Suprapubic skin (tissue), 4 donors: ENCODE data around the gene SERBP1. TPM values are rescaled to one million over a fixed set of nuclear protein-coding genes. Genes with fewer than 3 reads are reported as not detected.

Experiments used
- DNase-seq, 2 donors: peaks; one replicate each; pipeline ENCODE4 v3.0.0-alpha.2; 2019; ENCODE audit warnings: low spot score in 2 of 2
- H3K27ac ChIP-seq: fragments of 200-600 bp; sonication (generic); one replicate; pipeline ENCODE4 v1.5.1; 2019
- H3K27me3 ChIP-seq: fragments of 200-600 bp; sonication (generic); one replicate; pipeline ENCODE4 v1.5.1; 2019
- H3K36me3 ChIP-seq: fragments of 200-600 bp; sonication (generic); one replicate; pipeline ENCODE4 v1.5.1; 2019
- H3K4me1 ChIP-seq: fragments of 200-600 bp; sonication (generic); one replicate; pipeline ENCODE4 v1.5.1; 2019
- H3K4me3 ChIP-seq: fragments of 200-600 bp; sonication (generic); one replicate; pipeline ENCODE4 v1.5.1; 2019; ENCODE audit warnings: mild to moderate bottlenecking
- H3K9me3 ChIP-seq: fragments of 200-600 bp; sonication (generic); one replicate; pipeline ENCODE4 v1.5.1; 2019
- CTCF ChIP-seq, 2 donors: fragments of 200-600 bp in 1 of 2; fragments of 450-650 bp in 1 of 2; sonication (generic) in 1 of 2; IDR thresholded peaks; one replicate each; pipeline ENCODE4 v1.5.1; 2016 to 2019; ENCODE audit warnings: antibody characterized with exemption in 2 of 2, mild to moderate bottlenecking in 1 of 2, moderate library complexity in 1 of 2
- EP300 ChIP-seq: sonication (generic); formaldehyde crosslinking; IDR thresholded peaks from one replicate; pipeline ENCODE4 v1.6.1; 2017; ENCODE audit warnings: antibody characterized with exemption
- POLR2A ChIP-seq, 2 donors: fragments of 450-650 bp; IDR thresholded peaks; one replicate each; pipeline ENCODE4 v1.6.1; 2017; ENCODE audit warnings: antibody characterized with exemption in 2 of 2, mild to moderate bottlenecking in 2 of 2, moderate library complexity in 2 of 2
- POLR2AphosphoS5 ChIP-seq, 3 donors: sonication (generic); formaldehyde crosslinking; IDR thresholded peaks; one replicate each; pipeline ENCODE4 v1.6.1; 2017; ENCODE audit warnings: antibody characterized with exemption in 3 of 3
- WGBS: methylation state at CpG from one replicate; pipeline ENCODE4 v1.1.5; 2018; 5-methylcytosine and 5-hydroxymethylcytosine counted together
- total RNA-seq, 4 donors: library from RNA; depleted of rRNA; stranded (reverse); fragments of >200 nt; gene quantifications; one replicate each; pipeline ENCODE4 v1.1.0, GENCODE V29; 2016

The SERBP1 gene
- total RNA-seq, result 100 to 1,000 TPM; 188 to 330 (median 233) TPM

GRCh38 chr1:67430358-67431155, at the start of gene SERBP1:
TSS of gene SERBP1 (minus strand) at chr1:67430402. CDS start at chr1:67430300, 102 bp downstream.
- Histone ChIP-seq H3K4me3 (peak within 1 kb of the TSS; percentile 90), H3K36me3 (peaks cover 6% of the 10 kb centered on the region), H3K27ac (peak within 1 kb of the TSS; percentile 93), H3K4me1 (peaks cover 39% of the 10 kb centered on the region), H3K9me3 (no peaks in the 10 kb centered on the region), H3K27me3 (no peaks in the 10 kb centered on the region)
- WGBS, result 0% methylated on average over 12 of the region's 62 CpGs
- peak in 1 of 2 donors; percentile 78 for TF ChIP-seq POLR2A (IDR thresholded peaks at IDR 0.05)
- peak; percentile 76 to 94 (median 89) for TF ChIP-seq POLR2AphosphoS5 (IDR thresholded peaks at IDR 0.05)
- no peak for TF ChIP-seq CTCF (IDR thresholded peaks at IDR 0.05)
- no peak for TF ChIP-seq EP300
- DNase-seq, result peak; percentile 97

- Histone ChIP-seq H3K27ac (no peak overlapping the region), H3K9me3 (no peaks in the 10 kb centered on the region), H3K4me3 (no peak overlapping the region), H3K27me3 (no peaks in the 10 kb centered on the region), H3K4me1 (peaks cover 6% of the 10 kb centered on the region), H3K36me3 (no peaks in the 10 kb centered on the region)
- WGBS, result 31% methylated on average over 10 of the region's 10 CpGs
- TF ChIP-seq EP300, result no peak
- TF ChIP-seq CTCF (IDR thresholded peaks at IDR 0.05), result no peak
- TF ChIP-seq POLR2A (IDR thresholded peaks at IDR 0.05), result no peak
- no peak for TF ChIP-seq POLR2AphosphoS5 (IDR thresholded peaks at IDR 0.05)
- DNase-seq, result no peak
These were observed 49.1 kb upstream of the SERBP1 start for GRCh38 chr1:67479146-67479891.

GRCh38 chr1:67476906-67477305, 46.7 kb upstream of the SERBP1 start:
- Histone ChIP-seq H3K36me3 (no peaks in the 10 kb centered on the region), H3K4me1 (peaks cover 6% of the 10 kb centered on the region), H3K9me3 (no peaks in the 10 kb centered on the region), H3K4me3 (no peak overlapping the region), H3K27ac (no peak overlapping the region), H3K27me3 (no peaks in the 10 kb centered on the region)
- no peak for TF ChIP-seq EP300
- TF ChIP-seq POLR2AphosphoS5 (IDR thresholded peaks at IDR 0.05), result no peak
- no peak for TF ChIP-seq CTCF (IDR thresholded peaks at IDR 0.05)
- no peak for TF ChIP-seq POLR2A (IDR thresholded peaks at IDR 0.05)
- no peak for DNase-seq
- 96% methylated on average over 5 of the region's 5 CpGs for WGBS

GRCh38 chr1:67476006-67476482, 45.8 kb upstream of the SERBP1 start:
- no peak for DNase-seq
- TF ChIP-seq EP300, result no peak
- no peak for TF ChIP-seq POLR2A (IDR thresholded peaks at IDR 0.05)
- no peak for TF ChIP-seq CTCF (IDR thresholded peaks at IDR 0.05)
- TF ChIP-seq POLR2AphosphoS5 (IDR thresholded peaks at IDR 0.05), result no peak
- H3K9me3 ChIP-seq, result no peaks in the 10 kb centered on the region
- WGBS, result 85% methylated on average over 2 of the region's 2 CpGs
- H3K27ac ChIP-seq, result no peak overlapping the region
- H3K4me3 ChIP-seq, result no peak overlapping the region
- H3K4me1 ChIP-seq, result peaks cover 6% of the 10 kb centered on the region
- no peaks in the 10 kb centered on the region for H3K36me3 ChIP-seq
- H3K27me3 ChIP-seq, result no peaks in the 10 kb centered on the region

- no peak overlapping the region for H3K4me3 ChIP-seq
- no peaks in the 10 kb centered on the region for H3K9me3 ChIP-seq
- no peak for DNase-seq
- no peaks in the 10 kb centered on the region for H3K27me3 ChIP-seq
- WGBS, result 46% methylated on average over 2 of the region's 2 CpGs
- H3K27ac ChIP-seq, result no peak overlapping the region
- H3K36me3 ChIP-seq, result no peaks in the 10 kb centered on the region
- TF ChIP-seq CTCF (IDR thresholded peaks at IDR 0.05) (no peak), EP300 (no peak), POLR2AphosphoS5 (IDR thresholded peaks at IDR 0.05) (no peak), POLR2A (IDR thresholded peaks at IDR 0.05) (no peak)
- peaks cover 5% of the 10 kb centered on the region for H3K4me1 ChIP-seq
These were observed 41.9 kb upstream of the SERBP1 start for GRCh38 chr1:67472056-67472455.
